IMR-90 (cell line): ENCODE data around the gene ETS1. TPM values are rescaled to one million over a fixed set of nuclear protein-coding genes. Genes with fewer than 3 reads are reported as not detected.
A peak's percentile ranks its signal among the peaks of the same experiment; 100 is the strongest.

Experiments used
- ATAC-seq: fragments of 200-7000 bp; cut with Tn5 transposase; 2 replicates; pipeline ENCODE4 v1.9.1; 2020; ENCODE audit warnings: low read depth, mild to moderate bottlenecking, moderate library complexity
- BruUV-seq: library from RNA; stranded (reverse); fragments of 400-500 nt; replicated peaks from 2 replicates; lab custom pipeline; 2021; lab: Mats Ljungman, UMichigan
- CTCF ChIA-PET: fragments of 300-600 bp; formaldehyde crosslinking; extraction: SDS; loops from one replicate; lab custom pipeline; 2021; ENCODE audit warnings: antibody characterized with exemption; lab: Yijun Ruan, JAX
- POLR2A ChIA-PET: fragments of 300-600 bp; sonication (Branson Sonifier 250); formaldehyde crosslinking; loops from one replicate; lab custom pipeline; 2022; ENCODE audit warnings: antibody characterized with exemption; ENCODE audit not compliant: unreplicated experiment; lab: Charles Lee
- DNase-seq: peaks from one replicate; pipeline ENCODE4 v3.0.0; 2013
- H2AFZ ChIP-seq: replicated peaks from 2 replicates; pipeline ENCODE3; 2013; ENCODE audit warnings: low read length, mild to moderate bottlenecking; ENCODE audit not compliant: poor library complexity
- H2AK5ac ChIP-seq: 2 replicates; pipeline ENCODE4 v1.6.1; 2013; ENCODE audit warnings: low read depth, low read length, inconsistent platforms
- H2AK9ac ChIP-seq: replicated peaks from 2 replicates; pipeline ENCODE3; 2013; ENCODE audit warnings: mild to moderate bottlenecking, low read depth, low read length, moderate library complexity; ENCODE audit not compliant: poor library complexity
- H2BK120ac ChIP-seq: 2 replicates; pipeline ENCODE4 v1.6.1; 2013; ENCODE audit warnings: low read depth, low read length, inconsistent platforms
- H2BK15ac ChIP-seq: 3 replicates; pipeline ENCODE4 v1.6.1; 2013; ENCODE audit warnings: low read depth, low read length, inconsistent platforms
- H2BK20ac ChIP-seq: 2 replicates; pipeline ENCODE4 v1.6.1; 2013; ENCODE audit warnings: low read depth, mild to moderate bottlenecking, inconsistent platforms, low read length, moderate library complexity
- H2BK5ac ChIP-seq: 2 replicates; pipeline ENCODE4 v1.6.1; 2013; ENCODE audit warnings: mild to moderate bottlenecking, low read depth, low read length, inconsistent platforms; ENCODE audit not compliant: poor library complexity, severe bottlenecking
- H3K14ac ChIP-seq: replicated peaks from 2 replicates; pipeline ENCODE4 v1.6.1; 2013; ENCODE audit warnings: low read depth, low read length, inconsistent platforms
- H3K18ac ChIP-seq: 2 replicates; pipeline ENCODE4 v1.6.1; 2013; ENCODE audit warnings: low read depth, low read length, control low read depth
- H3K23ac ChIP-seq: 2 replicates; pipeline ENCODE4 v1.6.1; 2013; ENCODE audit warnings: low read depth, low read length, inconsistent platforms
- H3K27ac ChIP-seq: 2 replicates; pipeline ENCODE4 v1.5.1; 2013; ENCODE audit warnings: mild to moderate bottlenecking, control low read depth, low read length; ENCODE audit not compliant: insufficient read depth
- H3K27me3 ChIP-seq: 2 replicates; pipeline ENCODE4 v1.6.1; 2013; ENCODE audit warnings: low read length; ENCODE audit not compliant: control insufficient read depth, insufficient read depth
- H3K36me3 ChIP-seq: 2 replicates; pipeline ENCODE4 v1.6.1; 2013; ENCODE audit warnings: low read length, mixed read lengths; ENCODE audit not compliant: control insufficient read depth, insufficient read depth
- H3K4ac ChIP-seq: 2 replicates; pipeline ENCODE4 v1.6.1; 2013; ENCODE audit warnings: low read depth, low read length, inconsistent platforms
- H3K4me1 ChIP-seq: 2 replicates; pipeline ENCODE4 v1.6.1; 2013; ENCODE audit warnings: low read length, mixed read lengths; ENCODE audit not compliant: control insufficient read depth, insufficient read depth
- H3K4me2 ChIP-seq: 2 replicates; pipeline ENCODE4 v1.6.1; 2013; ENCODE audit warnings: low read depth, mild to moderate bottlenecking, control low read depth, low read length, moderate library complexity
- H3K4me3 ChIP-seq: 2 replicates; pipeline ENCODE4 v1.5.1; 2013; ENCODE audit warnings: low read depth, mild to moderate bottlenecking, control low read depth, low read length, moderate library complexity; ENCODE audit not compliant: insufficient read depth
- H3K56ac ChIP-seq: 2 replicates; pipeline ENCODE4 v1.6.1; 2013; ENCODE audit warnings: low read length, inconsistent platforms; ENCODE audit not compliant: insufficient read depth; ENCODE audit errors: extremely low read depth
- H3K79me1 ChIP-seq, 2 experiments: 2 replicates each; pipeline ENCODE4 v1.6.1; 2013; ENCODE audit warnings: low read length in 2 of 2, inconsistent platforms in 1 of 2, low read depth in 1 of 2
- H3K9ac ChIP-seq: 2 replicates; pipeline ENCODE4 v1.6.1; 2013; ENCODE audit warnings: low read depth, low read length, control low read depth
- H3K9me1 ChIP-seq: 2 replicates; pipeline ENCODE4 v1.6.1; 2013; ENCODE audit warnings: low read length, inconsistent platforms; ENCODE audit not compliant: insufficient read depth
- H3K9me3 ChIP-seq: 2 replicates; pipeline ENCODE4 v1.6.1; 2013; ENCODE audit warnings: low read length; ENCODE audit not compliant: control insufficient read depth, insufficient read depth
- H4K20me1 ChIP-seq: 2 replicates; pipeline ENCODE4 v1.6.1; 2013; ENCODE audit warnings: low read length, inconsistent platforms; ENCODE audit not compliant: insufficient read depth
- H4K5ac ChIP-seq: 2 replicates; pipeline ENCODE4 v1.6.1; 2013; ENCODE audit warnings: mild to moderate bottlenecking, low read depth, low read length, control low read depth
- H4K8ac ChIP-seq, 2 experiments: 2 replicates each; pipeline ENCODE4 v1.6.1; 2013; ENCODE audit warnings: low read depth in 2 of 2, low read length in 2 of 2, control low read depth in 1 of 2, inconsistent platforms in 1 of 2
- H4K91ac ChIP-seq: 2 replicates; pipeline ENCODE4 v1.6.1; 2013; ENCODE audit warnings: low read depth, low read length, inconsistent platforms; ENCODE audit not compliant: insufficient read depth
- BHLHE40 ChIP-seq: fragments of 150-350 bp; IDR thresholded peaks from 2 replicates; pipeline ENCODE4 v1.6.1; 2016; ENCODE audit warnings: mild to moderate bottlenecking, low read depth, low read length
- FOS ChIP-seq: fragments of 150-350 bp; IDR thresholded peaks from 2 replicates; pipeline ENCODE4 v1.6.1; 2016; ENCODE audit warnings: low read depth, low read length
- POLR2A ChIP-seq: IDR thresholded peaks from 2 replicates; pipeline ENCODE4 v1.6.1; 2012; ENCODE audit warnings: mild to moderate bottlenecking, low read depth, low read length
- RAD21 ChIP-seq: IDR thresholded peaks from 2 replicates; pipeline ENCODE4 v1.6.1; 2012; ENCODE audit warnings: low read length, improper control_type of control experiment
- WGBS, 2 experiments: methylation state at CpG; one replicate each; pipeline versions ENCODE4 v1.1.5 to v1.1.7; 2013; ENCODE audit warnings: missing lambda C conversion rate in 2 of 2; ENCODE audit not compliant: insufficient read length in 1 of 2; ENCODE audit errors: extremely low coverage in 2 of 2; 5-methylcytosine and 5-hydroxymethylcytosine counted together
- dilution Hi-C: fragments of 300-500 bp; cut with HindIII; formaldehyde crosslinking; loops from one replicate; pipeline ENCODE4 v1.14.3; 2018; ENCODE audit warnings: low sequenced_read_pairs; ENCODE audit not compliant: unreplicated experiment
- in situ Hi-C: fragments of 300-500 bp; cut with MboI; formaldehyde crosslinking; loops from 3 replicates; pipeline ENCODE4 v1.14.3; 2019; ENCODE audit warnings: low sequenced_read_pairs, inconsistent platforms, mixed read lengths
- intact Hi-C: fragments of 100-400 bp; cut with micrococcal nuclease; formaldehyde crosslinking; loops from 2 replicates; pipeline ENCODE4 v1.10.0; 2022
- polyA plus RNA-seq, 3 experiments: library from polyadenylated mRNA; depleted of rRNA; stranded (reverse); fragments of >200 nt; gene quantifications; 2 replicates each; pipeline ENCODE4 v1.2.3, GENCODE V29; 2012; ENCODE audit warnings: low replicate concordance in 1 of 3
- total RNA-seq: library from RNA; depleted of rRNA; stranded (reverse); fragments of >200 nt; gene quantifications from 2 replicates; pipeline ENCODE4 v1.2.3, GENCODE V29; 2012

Gene ETS1
- total and polyA plus RNA-seq, 2 of the 4 experiments (the other 2 are of a cell fraction): 41.2 to 56.3 TPM

DNA sequence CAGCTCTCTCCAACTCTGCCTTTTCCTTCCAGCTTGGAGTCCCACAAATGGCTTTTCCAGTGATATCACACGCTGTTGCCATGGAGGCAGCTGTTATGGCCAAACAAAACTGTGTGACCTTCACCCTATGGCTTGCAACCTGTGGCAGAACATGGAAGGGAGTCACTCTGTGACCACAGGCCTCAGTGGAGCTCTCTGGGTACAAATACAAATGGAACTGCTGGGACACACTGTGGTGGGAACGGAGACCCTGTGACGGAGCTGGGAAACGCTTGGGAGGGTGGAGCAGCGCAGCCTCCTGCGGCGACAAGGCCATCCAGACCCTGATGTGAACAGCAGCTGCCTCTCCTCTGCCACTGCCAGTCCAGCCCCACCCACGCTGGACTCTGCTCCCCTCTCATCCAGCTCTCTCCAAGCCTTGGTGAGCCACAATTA, 162.5 kb downstream of the ETS1 start:
- POLR2A ChIA-PET: no interaction called here
- no peak for ATAC-seq
- TF ChIP-seq POLR2A (no peak), BHLHE40 (no peak), RAD21 (no peak), FOS (no peak)

More for the DNA sequence above, 162.5 kb downstream of the ETS1 start:
- no peaks in the 10 kb centered on the region for H3K36me3 ChIP-seq
- intact Hi-C loops (no loop called here), in situ Hi-C loops (loop anchor here (25.0 kb wide), 1 partner anchor 388 kb away; no protein-coding TSS in a partner anchor), dilution Hi-C loops (no loop called here)
- H3K18ac ChIP-seq: no peak overlapping the region
- H4K5ac ChIP-seq: no peak overlapping the region
- no peaks in the 10 kb centered on the region for H4K20me1 ChIP-seq
- CTCF ChIA-PET: interaction anchor here (1.1 kb wide), 1 partner anchor 10 kb away, joined by 3 read pairs; no protein-coding TSS in a partner anchor
- H3K9me3 ChIP-seq: no peaks in the 10 kb centered on the region
- peak overlapping the region; percentile 13 for H3K4ac ChIP-seq
- H2BK5ac ChIP-seq: no peak overlapping the region
- peaks cover 29% of the 10 kb centered on the region for H3K4me1 ChIP-seq
- H2AFZ ChIP-seq: peak overlapping the region; percentile 50
- H3K27ac ChIP-seq: no peak overlapping the region
- no peaks in the 10 kb centered on the region for H3K79me1 ChIP-seq
- H2BK15ac ChIP-seq: peak overlapping the region; percentile 44; the same call in 2 of the 3 replicates
- 20% methylated on average over 1 of the region's 8 CpGs; no CpG with 5 or more reads in 1 of the 2 experiments for WGBS, 2 experiments
- H4K8ac ChIP-seq: no peak overlapping the region
- H3K9me1 ChIP-seq: peaks cover 34% of the 10 kb centered on the region
- no peak overlapping the region for H2AK9ac ChIP-seq
- peak overlapping the region; percentile 4; the same call in 1 of the 2 replicates for H2BK20ac ChIP-seq
- BruUV-seq: no TSS peak
- H3K4me2 ChIP-seq: no peak overlapping the region
- H2AK5ac ChIP-seq: peak overlapping the region; percentile 16; the same call in 1 of the 2 replicates
- peak; percentile 66 for DNase-seq
- H2BK120ac ChIP-seq: peak overlapping the region; percentile 2; the same call in 1 of the 2 replicates
- H3K4me3 ChIP-seq: no peak overlapping the region
- H3K56ac ChIP-seq: no peak overlapping the region
- no peak overlapping the region for H3K23ac ChIP-seq
- peak overlapping the region; percentile 38 for H3K14ac ChIP-seq
- no peak overlapping the region for H3K9ac ChIP-seq
- no peaks in the 10 kb centered on the region for H3K27me3 ChIP-seq
- no peak overlapping the region for H4K91ac ChIP-seq
